Calu3 (cell line): ENCODE data around the gene LAMA5. TPM values are rescaled to one million over a fixed set of nuclear protein-coding genes. Genes with fewer than 3 reads are reported as not detected.

Experiments
- BruUV-seq: library from RNA; stranded (reverse); fragments of 400-500 nt; replicated peaks from 2 replicates; lab custom pipeline; 2021; lab: Mats Ljungman, UMichigan
- CTCF ChIA-PET: fragments of 300-600 bp; sonication (Branson Sonifier 250); formaldehyde crosslinking; loops from one replicate; lab custom pipeline; 2022; ENCODE audit warnings: antibody characterized with exemption; lab: Charles Lee
- DNase-seq: peaks from one replicate; pipeline ENCODE4 v3.0.0; 2022
- H3K27ac Mint-ChIP-seq: one replicate; pipeline ENCODE4 v1.8.0; 2022; ENCODE audit warnings: mixed read lengths; ENCODE audit not compliant: unreplicated experiment
- H3K27me3 Mint-ChIP-seq: one replicate; pipeline ENCODE4 v1.8.0; 2022; ENCODE audit warnings: mixed read lengths; ENCODE audit not compliant: unreplicated experiment
- H3K36me3 Mint-ChIP-seq: one replicate; pipeline ENCODE4 v1.8.0; 2022; ENCODE audit warnings: mild to moderate bottlenecking, moderate library complexity, mixed read lengths; ENCODE audit not compliant: insufficient read depth, unreplicated experiment
- H3K4me1 Mint-ChIP-seq: one replicate; pipeline ENCODE4 v1.8.0; 2022; ENCODE audit warnings: mild to moderate bottlenecking, low read depth, mixed read lengths; ENCODE audit not compliant: unreplicated experiment
- H3K4me3 Mint-ChIP-seq: one replicate; pipeline ENCODE4 v1.8.0; 2022; ENCODE audit warnings: mild to moderate bottlenecking, low read depth, moderate library complexity, mixed read lengths; ENCODE audit not compliant: unreplicated experiment
- H3K9me3 Mint-ChIP-seq: one replicate; pipeline ENCODE4 v1.8.0; 2022; ENCODE audit warnings: low read depth, mixed read lengths; ENCODE audit not compliant: unreplicated experiment
- intact Hi-C: fragments of 100-400 bp; cut with micrococcal nuclease; formaldehyde crosslinking; loops from one replicate; pipeline ENCODE4 v1.10.0; 2022; ENCODE audit not compliant: unreplicated experiment
- total RNA-seq: library from RNA; stranded (reverse); gene quantifications from 2 replicates; pipeline ENCODE4 v1.2.3, GENCODE V29; 2022
- TF ChIP-seq, protein P1 (sequence below): fragments of 200-600 bp; IDR thresholded peaks from one replicate; pipeline ENCODE4 v1.8.0; 2022; ENCODE audit warnings: antibody characterized with exemption; ENCODE audit not compliant: unreplicated experiment

LAMA5 gene
- total RNA-seq, 1 experiment from 2014 or later = 763 TPM

DNA sequence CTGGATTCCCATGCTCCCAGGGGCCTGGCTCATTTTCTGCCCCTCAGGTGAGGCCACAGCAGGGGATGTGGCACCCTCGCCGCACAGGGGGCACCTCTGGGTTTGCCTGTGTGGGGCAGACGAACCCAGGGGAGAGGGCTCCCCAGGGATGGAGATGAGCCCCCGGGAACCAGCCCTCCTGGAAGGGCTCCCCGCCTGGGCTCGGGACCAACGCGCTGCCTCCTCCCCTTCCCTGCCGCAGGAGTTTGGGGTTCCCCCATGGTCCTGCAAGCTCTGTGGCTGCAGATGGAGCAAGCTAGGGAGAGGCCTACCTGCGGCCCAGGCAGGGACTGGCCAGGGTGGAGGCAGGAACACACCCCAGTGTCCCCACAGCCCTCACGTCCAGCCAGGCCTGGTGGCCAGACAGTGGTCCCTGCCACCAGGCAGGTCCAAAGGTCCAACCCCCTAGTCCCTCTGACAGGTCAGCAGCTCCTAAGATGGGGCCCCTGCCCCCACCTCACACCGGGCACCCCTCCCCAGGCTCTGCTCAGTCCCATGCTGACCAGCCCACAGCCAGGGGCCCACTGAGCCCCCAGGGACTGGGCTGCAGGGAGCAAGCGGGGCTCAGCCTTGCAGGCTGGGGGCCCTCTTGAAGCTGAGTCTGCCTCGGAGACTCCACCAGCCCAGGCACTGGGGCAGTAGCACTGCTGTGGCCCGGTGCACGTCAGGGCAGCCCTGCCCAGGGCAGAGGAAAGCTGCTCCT lies 13.7 kb downstream of the LAMA5 start:
- Mint-ChIP-seq H3K4me3 (no peak overlapping the region), H3K27me3 (no peaks in the 10 kb centered on the region), H3K9me3 (peaks cover 3% of the 10 kb centered on the region), H3K36me3 (peaks cover 95% of the 10 kb centered on the region), H3K4me1 (peaks cover 52% of the 10 kb centered on the region), H3K27ac (peak overlapping the region; percentile 83)
- TF ChIP-seq, protein P1, sequence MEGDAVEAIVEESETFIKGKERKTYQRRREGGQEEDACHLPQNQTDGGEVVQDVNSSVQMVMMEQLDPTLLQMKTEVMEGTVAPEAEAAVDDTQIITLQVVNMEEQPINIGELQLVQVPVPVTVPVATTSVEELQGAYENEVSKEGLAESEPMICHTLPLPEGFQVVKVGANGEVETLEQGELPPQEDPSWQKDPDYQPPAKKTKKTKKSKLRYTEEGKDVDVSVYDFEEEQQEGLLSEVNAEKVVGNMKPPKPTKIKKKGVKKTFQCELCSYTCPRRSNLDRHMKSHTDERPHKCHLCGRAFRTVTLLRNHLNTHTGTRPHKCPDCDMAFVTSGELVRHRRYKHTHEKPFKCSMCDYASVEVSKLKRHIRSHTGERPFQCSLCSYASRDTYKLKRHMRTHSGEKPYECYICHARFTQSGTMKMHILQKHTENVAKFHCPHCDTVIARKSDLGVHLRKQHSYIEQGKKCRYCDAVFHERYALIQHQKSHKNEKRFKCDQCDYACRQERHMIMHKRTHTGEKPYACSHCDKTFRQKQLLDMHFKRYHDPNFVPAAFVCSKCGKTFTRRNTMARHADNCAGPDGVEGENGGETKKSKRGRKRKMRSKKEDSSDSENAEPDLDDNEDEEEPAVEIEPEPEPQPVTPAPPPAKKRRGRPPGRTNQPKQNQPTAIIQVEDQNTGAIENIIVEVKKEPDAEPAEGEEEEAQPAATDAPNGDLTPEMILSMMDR = no peak
- no TSS peak for BruUV-seq
- CTCF ChIA-PET = no interaction called here
- intact Hi-C loops = no loop called here
- no peak for DNase-seq

DNA sequence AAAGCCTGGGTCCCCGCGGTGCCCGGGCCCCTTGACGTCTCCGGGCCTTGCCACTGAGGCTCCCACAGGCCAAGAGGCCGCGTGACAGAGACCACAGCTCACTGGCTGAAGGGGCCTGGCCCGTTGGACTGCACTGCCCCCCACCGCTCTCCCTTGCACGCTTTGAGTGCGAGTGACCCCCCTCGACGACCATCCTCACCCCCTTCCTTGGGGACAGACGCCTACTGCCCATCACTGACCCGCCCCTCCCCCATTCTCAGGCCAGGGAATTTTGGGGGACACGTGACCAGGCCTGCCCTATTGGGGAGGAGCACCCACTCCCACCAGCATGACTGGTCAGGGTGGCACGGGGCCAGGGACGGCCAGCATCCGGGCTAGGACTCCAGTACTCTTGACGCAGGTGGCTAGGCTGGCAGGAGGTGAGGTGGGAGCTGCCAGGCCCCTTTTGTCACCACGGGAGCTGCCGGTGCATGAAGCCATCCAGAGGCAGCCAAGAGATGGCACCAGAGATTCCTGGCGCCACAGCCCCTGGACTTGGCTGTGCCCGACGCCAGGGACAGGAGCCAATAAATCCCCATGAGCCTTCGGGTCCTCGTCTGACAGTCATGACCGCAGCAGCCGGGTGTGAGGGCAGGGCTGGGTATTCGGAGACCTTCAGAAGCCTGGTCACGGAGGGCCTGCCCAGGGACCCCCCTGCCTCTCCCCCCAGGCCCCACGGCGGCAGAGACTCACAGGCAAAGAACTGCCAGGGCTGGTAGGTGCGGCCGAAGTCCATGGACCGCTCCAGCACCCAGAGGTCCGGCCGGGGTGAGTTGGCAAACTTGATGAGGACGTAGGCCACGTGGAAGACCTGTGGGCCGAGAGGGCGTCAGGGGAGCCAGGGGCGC lies 14.5 kb downstream of the LAMA5 start:
- Mint-ChIP-seq H3K36me3 (peaks cover 95% of the 10 kb centered on the region), H3K4me3 (peak overlapping the region; percentile 36), H3K4me1 (peaks cover 48% of the 10 kb centered on the region), H3K9me3 (peaks cover 3% of the 10 kb centered on the region), H3K27me3 (no peaks in the 10 kb centered on the region), H3K27ac (peak overlapping the region; percentile 83)
- no TSS peak for BruUV-seq
- TF ChIP-seq, protein P1 = no peak
- intact Hi-C loops = no loop called here
- CTCF ChIA-PET = no interaction called here
- DNase-seq = no peak

DNA sequence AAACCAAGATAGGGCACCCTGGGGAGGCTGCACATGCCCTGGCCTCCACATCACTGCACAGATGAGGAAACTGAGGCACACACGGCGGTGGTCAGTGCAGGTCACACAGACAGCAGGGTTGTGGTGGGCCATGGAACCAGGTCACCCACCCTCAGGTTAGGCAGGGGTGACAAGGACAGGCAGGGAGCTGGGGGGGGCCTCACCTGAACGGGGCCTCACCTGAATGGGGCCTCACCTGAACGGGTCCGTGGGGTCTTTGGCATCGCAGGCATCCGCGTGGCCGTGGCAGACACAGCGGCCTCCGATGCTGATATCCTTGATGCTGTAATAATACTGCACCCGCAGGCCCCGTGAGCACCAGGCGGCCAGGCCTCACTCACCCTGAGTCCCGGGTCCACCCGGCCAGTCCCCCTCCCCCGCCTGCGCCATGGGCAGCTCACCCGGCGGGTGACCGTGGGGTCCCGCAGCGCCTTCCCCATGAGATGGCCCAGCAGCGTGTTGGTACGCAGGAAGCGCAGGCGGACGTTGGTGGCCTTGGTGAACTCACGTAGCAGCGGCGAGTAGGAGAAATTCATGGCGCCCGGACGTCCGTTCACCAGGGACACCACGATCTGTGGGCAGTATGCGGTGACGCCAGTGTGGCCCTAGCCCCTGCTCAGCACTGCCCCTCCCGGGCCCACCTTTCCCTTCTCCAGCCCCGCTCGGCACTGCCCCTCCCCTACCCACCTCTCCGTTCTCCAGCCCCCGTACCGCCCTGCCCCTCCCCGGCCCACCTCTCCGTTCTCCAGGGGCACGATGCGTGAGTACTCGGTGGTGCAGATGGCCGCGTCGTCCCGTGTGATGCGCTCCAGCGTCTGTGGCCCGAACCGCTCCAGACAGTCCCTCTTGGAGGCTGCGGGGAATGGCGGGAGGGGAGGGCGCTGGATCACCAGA lies 15.4 kb downstream of the LAMA5 start:
- no TSS peak for BruUV-seq
- peaks cover 95% of the 10 kb centered on the region for H3K36me3 Mint-ChIP-seq
- no peak for DNase-seq
- no peaks in the 10 kb centered on the region for H3K27me3 Mint-ChIP-seq
- intact Hi-C loops = loop anchor here (2.0 kb wide), 1 partner anchor 13 kb away; no protein-coding TSS in a partner anchor
- H3K9me3 Mint-ChIP-seq = peaks cover 3% of the 10 kb centered on the region
- H3K4me3 Mint-ChIP-seq = peak overlapping the region; percentile 36
- H3K27ac Mint-ChIP-seq = peak overlapping the region; percentile 83
- TF ChIP-seq, protein P1 = no peak
- CTCF ChIA-PET = interaction anchor here (2.2 kb wide), 1 partner anchor 8 kb away, joined by 11 read pairs; no protein-coding TSS in a partner anchor
- peaks cover 45% of the 10 kb centered on the region for H3K4me1 Mint-ChIP-seq
